ENCODE results near the gene DDX56. TPM values are rescaled to one million over a fixed set of nuclear protein-coding genes. Genes with fewer than 3 reads are reported as not detected.
"Not testable (repeated sequence)": the region's sequence is repeated elsewhere in the genome, so short reads cannot be mapped to it uniquely, and the experiment has no call there.

DDX56 gene
- 28.4 TPM for total RNA-seq (ENCODE audit: insufficient read depth, low replicate concordance)

GRCh38 chr7:44573464-44574286, at the start of gene DDX56:
DDX56 (minus strand) TSS chr7:44573908; CDS start chr7:44573895, 13 bp downstream.
- peak; percentile 98 for DNase-seq (ENCODE audit: low spot score)

DNA sequence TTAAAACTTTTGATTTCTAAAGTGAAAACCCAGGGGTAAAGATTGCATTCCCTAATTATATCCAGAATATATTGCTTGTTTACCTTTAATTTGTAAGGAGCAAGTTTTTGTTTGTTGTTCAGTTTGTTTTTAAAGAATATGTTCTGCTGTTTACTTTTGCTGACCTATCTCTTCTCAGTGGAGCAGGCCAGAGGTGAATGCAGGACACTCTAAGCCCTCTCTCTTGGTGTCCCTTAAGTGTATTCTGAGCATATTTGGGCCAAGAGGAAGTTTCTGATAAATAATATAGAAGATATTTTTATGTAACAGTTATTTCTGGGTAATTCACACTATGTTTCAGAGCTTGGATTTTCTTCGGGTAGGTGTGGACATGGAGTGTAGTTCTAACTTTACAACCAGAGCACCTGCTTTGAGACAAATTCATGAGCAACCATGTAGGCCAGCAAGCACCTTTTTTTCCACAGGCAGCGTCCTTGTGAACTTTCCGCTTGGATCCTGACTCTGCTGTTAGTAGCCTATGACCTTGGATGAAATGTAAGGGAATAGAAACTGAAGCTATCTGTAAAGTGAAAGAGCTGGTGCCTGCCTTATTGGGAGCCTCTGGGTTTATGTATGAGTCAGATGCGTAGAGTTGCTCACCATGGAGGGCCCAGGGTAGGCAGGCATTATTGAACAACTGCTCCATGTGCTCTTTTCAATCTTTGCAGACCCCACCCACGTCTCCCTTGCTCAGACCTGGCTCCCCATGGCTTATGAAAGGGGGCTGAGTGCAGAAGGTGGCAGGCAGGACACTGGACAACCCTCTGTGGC, 48.8 kb upstream of the DDX56 start:
- DNase-seq (ENCODE audit: low spot score): no peak

DNA sequence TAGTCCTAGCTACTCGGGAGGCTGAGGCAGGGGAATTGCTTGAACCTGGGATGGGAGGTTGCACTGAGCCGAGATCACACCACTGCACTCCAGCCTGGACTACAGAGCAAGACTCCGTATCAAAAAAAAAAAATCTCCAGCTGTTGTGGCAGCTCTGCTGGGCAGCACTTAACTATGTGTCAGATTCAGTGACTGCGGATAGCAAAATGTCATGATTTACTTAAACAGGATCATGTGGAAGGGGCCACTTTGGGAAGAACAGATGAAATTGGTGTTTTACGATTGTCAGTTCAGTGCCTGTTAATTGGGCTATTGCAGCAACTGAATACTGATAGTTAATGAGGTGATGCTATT, 48.0 kb upstream of the DDX56 start:
- no peak for DNase-seq (ENCODE audit: low spot score)

- DNase-seq (ENCODE audit: low spot score): no peak
Observed at GRCh38 chr7:44621034-44621749, 47.5 kb upstream of the DDX56 start.

GRCh38 chr7:44618753-44619152, 45.0 kb upstream of the DDX56 start:
- DNase-seq (ENCODE audit: low spot score): peak; percentile 68

GRCh38 chr7:44618045-44618444, 44.3 kb upstream of the DDX56 start:
- DNase-seq (ENCODE audit: low spot score): no peak

- DNase-seq (ENCODE audit: low spot score): no peak
Observed at GRCh38 chr7:44617225-44617890, 43.6 kb upstream of the DDX56 start.

GRCh38 chr7:44616545-44616944, 42.8 kb upstream of the DDX56 start:
- no peak for DNase-seq (ENCODE audit: low spot score)

- no peak for DNase-seq (ENCODE audit: low spot score)
Observed at GRCh38 chr7:44615793-44616192, 42.1 kb upstream of the DDX56 start.

DNA sequence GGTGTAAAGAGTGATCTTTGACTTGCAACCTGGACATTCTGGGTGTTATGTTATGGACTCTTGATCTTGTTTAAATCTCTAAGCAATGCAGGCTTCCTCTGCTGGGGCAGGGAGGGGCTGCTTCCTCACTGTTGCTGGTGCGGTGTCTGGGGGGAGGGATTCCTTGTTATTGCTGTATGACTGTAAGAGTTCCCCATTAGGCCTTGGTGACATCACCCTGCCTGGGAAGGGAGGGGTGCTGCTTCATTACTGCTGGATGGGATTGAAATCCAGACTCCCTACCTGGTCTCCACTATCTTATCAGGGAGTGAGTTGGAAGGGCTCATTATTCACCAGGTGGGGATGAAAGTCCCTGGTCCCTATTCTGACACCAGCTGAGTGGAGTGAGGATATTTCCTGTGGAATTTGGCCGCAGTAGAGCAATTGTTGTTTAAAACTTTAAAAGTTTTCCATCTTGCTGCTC, 41.5 kb upstream of the DDX56 start:
- no peak for DNase-seq (ENCODE audit: low spot score)

DNA sequence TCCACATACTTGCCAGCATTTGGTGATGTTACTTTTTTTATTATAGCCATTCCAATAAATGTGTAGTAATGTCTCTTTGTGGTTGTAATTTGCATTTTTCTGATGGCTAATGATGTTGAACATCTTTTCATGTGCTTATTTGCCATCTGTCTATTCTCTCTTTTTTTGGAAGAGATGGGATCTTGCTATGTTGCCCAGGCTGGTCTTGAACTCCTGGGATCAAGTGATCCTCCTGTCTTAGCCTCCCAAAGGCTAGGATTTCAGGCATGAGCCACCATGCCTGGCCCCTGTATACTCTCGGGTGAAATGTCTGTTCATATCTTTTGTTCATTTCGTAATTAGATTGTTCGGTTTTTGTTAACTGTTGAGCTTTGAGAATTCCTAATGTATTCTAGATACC, 36.1 kb upstream of the DDX56 start:
- DNase-seq (ENCODE audit: low spot score): no peak

- DNase-seq (ENCODE audit: low spot score): no peak
Observed at GRCh38 chr7:44608916-44609648, 35.4 kb upstream of the DDX56 start.

DNA sequence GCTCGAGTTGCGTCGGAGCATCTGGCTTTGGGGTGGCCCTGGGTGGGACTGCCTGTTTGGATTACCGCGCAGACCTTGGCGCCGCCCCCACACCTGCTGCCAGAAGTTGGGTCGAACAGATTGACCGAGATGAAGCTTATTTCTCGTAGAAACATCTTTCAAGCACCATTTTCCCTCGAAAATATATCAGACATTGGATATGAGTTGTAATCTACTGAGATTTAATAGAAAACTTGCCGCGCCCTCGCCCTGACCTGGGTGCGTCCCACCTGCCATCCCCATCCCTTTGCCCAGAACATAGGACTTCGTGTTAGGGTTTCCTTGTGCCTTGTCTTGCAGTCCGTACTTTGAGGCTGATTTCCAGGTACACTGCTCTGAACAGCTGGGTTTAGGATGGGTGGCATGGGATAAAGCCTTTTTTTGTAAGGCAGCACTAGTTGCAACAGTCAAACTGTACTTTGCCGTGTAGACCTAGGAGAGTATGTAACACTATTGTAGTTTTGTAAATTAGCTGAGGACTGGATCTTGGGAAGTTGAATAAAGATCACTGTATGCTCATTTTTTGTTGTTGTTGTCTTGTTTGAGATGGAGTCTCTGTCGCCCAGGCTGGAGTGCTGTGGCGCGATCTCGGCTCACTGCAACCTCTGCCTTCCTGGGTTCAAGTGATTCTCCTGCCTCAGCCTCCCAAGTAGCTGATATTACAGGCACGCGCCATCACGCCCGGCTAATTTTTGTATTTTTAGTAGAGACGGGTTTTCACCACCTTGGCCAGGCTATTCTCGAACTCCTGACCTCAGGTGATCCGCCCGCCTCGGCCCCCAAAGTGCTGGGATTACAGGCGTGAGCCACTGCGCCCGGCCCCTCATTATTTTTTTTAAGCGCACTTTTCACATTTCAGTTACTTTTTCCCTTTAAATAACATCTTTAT, 33.7 kb upstream of the DDX56 start:
- no peak for DNase-seq (ENCODE audit: low spot score)

GRCh38 chr7:44606341-44607140, 32.8 kb upstream of the DDX56 start, which contains the start of gene OGDH:
OGDH (plus strand) TSS chr7:44606627; CDS start chr7:44624344, 17,717 bp downstream.
- DNase-seq (ENCODE audit: low spot score): peak; percentile 99

GRCh38 chr7:44604941-44605340, 31.2 kb upstream of the DDX56 start:
- no peak for DNase-seq (ENCODE audit: low spot score)

GRCh38 chr7:44603193-44603592, 29.5 kb upstream of the DDX56 start:
- no peak for DNase-seq (ENCODE audit: low spot score)

GRCh38 chr7:44602576-44602910, 28.8 kb upstream of the DDX56 start:
- no peak for DNase-seq (ENCODE audit: low spot score)

DNA sequence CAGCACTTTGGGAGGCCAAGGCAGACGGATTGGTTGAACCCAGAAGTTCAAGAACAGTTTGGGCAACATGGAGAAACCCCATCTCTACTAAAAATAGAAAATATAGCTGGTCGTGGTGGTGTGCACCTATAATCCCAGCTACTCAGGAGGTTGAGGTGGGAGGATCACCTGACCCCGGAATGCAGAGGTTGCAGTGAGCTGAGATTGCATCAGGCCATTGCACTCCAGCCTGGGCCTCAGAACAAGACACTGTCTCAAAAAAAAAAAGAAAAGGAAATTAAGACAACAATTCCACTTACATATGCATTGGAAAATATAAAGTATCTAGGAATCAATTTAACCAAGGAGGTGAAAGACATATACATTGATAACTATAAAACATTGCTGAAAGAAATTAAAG, 25.5 kb upstream of the DDX56 start:
- DNase-seq (ENCODE audit: low spot score): no peak

GRCh38 chr7:44597181-44597580, 23.5 kb upstream of the DDX56 start:
- not testable (repeated sequence) for DNase-seq (ENCODE audit: low spot score)
